HG03521 (cell line): ENCODE data around the gene KRT36.

ENCODE experiments used
- ATAC-seq: cut with Tn5 transposase; IDR thresholded peaks from one replicate; pipeline ENCODE4 v1.9.1; 2021; ENCODE audit warnings: mild to moderate bottlenecking, moderate library complexity; ENCODE audit not compliant: unreplicated experiment

The KRT36 gene

GRCh38 chr17:41504246-41504977 is 14.7 kb upstream of the KRT36 start:
- ATAC-seq: no peak

DNA sequence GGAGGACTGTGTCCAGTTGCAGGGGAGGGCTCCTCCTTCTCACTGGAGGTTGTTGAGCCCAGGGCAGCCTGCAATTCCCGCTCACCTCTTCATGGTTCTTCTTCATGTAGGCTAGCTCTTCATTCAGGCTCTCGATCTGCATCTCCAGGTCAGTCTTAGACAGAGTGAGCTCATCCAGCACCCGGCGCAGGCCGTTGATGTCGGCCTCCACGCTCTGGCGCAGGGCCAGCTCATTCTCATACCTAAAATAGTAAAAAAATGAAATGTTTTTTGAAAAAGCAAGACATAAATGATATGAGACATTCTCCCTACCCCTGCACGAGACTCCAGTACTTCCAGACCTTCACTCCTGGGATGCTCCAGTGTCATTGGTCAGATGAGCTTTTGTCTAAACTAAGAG is 13.5 kb upstream of the KRT36 start:
- ATAC-seq: no peak

DNA sequence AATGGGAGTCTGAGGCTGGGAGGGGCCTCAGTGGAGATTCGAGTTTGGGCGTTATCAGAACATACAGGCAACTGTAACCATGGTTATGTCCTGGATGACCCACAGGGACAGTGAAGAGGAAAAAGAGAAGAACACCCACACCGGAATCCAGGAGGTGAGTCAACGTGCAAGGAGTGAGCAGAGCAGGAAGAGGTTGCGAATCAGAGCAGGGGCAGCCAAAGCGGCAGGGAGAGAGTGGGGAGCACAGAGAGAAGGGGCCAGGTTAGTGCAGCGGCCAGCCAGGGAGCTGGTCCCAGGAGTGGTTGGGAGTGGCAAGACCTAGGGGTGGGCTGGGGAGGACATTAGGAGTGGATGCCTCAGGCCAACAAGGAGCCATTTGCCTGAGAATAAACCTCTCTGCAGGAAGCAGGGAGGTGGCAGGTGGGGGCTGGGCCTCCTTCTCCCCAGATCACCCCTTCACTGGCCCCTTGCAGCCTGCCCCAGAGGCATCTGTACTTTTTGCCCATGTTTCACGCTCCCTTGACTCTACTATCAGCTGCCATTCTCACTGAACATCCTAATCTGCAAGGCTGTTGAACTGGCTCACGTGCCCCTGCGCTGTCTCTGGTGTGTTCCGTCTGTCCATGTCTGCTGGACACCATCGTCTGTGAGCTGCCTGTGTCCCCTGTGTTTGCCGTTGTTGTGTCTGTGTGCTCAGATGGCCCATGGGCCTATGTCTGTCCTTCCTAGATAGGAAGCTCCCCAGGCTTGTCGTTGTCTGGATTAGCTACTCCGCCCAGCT is 10.6 kb upstream of the KRT36 start:
- ATAC-seq: no peak

- no peak for ATAC-seq
Measured at GRCh38 chr17:41499714-41500113, 10.0 kb upstream of the KRT36 start.

DNA sequence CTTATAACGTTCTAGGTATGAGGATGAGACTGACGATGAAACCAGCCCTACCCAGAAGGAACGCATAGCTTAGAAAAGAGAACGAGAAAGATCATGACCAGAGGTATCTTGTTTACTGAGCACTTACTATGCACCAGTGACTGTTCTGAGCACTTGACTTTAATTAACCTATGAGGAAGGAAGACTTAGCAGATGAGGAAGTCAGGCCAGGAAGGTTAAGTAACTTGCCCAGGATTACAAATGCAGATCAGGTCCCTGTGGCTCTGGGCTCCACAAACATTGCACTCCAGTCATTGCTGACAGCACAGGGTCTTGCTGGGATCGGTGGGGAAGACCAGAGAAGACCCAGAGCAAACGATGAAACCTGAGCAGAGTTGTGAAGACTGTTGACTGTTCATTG is 8.6 kb upstream of the KRT36 start:
- no peak for ATAC-seq

DNA sequence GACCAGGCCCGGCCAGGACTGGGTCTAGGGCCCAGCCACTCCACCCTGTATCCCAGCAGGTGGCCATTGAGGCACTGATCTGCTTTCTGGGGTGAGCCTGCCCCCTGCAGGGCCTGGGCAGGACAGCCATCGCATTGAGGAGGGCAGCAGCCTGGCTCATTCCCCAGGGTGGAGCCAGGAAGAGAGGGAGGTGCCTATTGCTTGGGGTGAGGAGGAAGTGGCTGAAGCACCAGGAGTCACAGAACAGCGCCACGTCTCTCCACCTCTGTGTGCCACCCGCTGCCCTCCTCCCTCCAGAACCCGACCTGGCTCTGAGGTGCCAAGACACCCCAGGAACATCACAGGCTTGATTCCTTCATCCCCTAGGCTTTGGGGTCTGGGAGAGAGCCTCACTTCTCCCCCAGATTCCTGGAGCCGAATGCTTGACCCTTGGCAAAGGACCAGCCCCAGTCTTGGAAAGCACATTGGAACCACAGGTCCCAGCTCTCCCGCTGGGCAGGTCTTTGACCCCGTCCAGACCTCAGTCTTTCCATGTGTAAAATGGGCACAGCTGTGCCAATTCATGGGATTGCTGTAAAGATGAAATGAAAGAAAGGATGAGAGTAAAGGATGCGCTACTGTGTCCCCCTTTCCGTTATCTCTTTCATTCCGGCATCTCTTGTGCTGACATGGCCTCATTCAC is 7.2 kb upstream of the KRT36 start:
- ATAC-seq: peak; percentile 54

DNA sequence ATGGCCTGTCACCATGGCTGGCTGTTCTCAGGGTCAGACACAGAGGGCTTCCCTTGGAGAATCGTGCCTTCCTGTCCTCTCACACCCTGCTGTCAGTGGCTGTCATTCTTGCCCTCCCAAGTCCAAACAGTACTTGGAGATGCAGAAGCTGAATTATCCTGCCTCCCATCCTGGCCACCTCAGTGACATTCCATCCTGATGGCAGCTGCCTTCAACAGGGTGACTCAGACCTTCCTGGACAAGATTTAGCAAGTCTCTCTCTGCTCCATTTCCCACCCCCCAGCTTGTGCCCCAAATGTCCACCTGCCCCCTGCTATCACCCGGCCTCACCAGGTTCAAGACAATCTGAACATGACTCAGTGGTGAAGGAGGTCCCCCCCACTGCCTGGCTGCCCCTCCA is 4.8 kb upstream of the KRT36 start:
- ATAC-seq: no peak

- no peak for ATAC-seq
Measured at GRCh38 chr17:41492771-41493170, 3.1 kb upstream of the KRT36 start.

- no peak for ATAC-seq
Measured at GRCh38 chr17:41492351-41492750, 2.6 kb upstream of the KRT36 start.

DNA sequence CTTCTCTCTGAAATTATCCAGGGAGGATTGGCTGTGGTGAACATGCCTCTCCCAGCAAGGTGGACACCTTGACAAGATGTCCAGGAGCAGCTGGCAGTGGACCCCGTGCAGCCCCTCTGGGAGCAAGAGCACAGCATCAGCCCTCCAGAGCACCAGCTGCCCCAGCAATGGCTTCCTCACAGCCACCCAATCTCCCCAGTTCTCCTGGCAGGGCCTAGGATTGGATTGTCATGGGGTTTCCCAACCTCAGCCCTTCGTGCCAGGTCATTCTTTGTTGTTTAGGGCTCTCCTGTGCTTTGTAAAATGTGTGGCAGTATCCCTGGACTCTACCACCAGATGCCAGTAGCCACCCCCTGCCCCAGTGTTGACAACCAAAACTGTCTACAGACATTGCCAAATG is 1.8 kb upstream of the KRT36 start:
- no peak for ATAC-seq

- no peak for ATAC-seq
Measured at GRCh38 chr17:41490000-41490990, 585 bp upstream of the KRT36 start.

GRCh38 chr17:41486809-41487530 is 2.7 kb downstream of the KRT36 start:
- no peak for ATAC-seq

DNA sequence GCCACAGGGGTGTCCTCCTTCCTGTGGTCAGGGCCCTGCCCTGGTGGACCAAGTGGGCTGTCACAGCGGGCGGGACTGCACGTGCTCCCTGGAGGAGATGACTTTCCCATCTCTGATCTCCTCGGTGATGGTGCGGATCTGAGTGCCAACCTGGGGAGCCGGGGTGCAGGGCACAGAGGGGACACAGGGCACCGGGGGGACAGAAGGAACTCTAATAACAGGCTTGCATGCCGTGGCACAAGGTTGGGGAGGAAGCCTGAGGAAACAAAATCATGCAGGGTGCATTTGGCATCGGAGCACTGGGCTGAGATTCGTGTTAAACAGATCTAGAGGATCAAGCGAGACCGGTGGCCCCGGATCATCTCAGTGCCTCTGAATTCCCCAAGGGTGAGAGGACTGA is 3.4 kb downstream of the KRT36 start:
- no peak for ATAC-seq

DNA sequence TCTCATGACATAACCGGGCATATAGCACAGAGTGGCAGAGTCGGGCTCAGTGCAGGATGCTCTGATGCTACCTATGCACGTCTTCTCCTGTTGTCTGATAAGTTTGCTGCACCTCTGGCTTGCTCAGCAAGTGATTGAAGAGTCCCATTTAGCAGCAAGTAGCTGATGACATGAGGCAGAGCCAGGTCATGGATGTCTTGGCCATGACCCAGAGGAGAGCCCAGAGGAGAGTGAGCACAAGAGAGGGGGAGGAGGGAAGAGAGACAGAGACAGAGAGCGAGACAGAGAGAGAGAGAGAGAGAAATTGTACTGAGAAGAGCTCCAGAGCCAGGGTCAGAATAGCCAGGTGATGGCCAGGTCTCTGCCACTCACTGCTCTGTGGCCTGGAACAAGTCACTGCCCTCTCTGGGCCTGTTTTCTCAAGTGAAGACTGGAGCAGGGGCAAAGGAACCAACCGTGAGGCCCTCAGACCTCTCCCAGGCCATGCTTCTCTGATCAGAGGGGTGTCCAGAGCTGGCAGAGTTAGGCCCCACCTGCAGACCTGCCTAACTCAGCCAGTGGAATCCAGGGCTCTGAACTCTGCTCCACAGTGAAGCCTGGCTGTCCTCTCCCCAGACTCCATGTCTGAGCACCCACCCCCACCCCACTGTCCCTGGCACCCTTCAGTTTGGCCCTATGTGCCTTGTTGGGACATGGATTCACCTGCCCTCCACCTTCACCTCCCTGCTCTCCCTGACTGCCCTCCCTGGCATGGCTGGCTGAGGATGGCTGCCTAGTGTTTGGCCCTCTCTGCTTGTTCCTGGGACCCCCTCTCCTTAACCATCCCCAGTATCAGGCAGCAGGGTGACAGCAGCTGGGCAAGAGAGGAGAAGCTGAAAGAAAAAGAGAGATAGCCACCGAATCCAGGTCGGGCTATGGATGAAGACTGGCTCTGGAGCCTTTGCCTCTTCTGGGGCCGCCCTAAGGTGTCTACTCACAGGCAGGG is 4.5 kb downstream of the KRT36 start:
- ATAC-seq: no peak

DNA sequence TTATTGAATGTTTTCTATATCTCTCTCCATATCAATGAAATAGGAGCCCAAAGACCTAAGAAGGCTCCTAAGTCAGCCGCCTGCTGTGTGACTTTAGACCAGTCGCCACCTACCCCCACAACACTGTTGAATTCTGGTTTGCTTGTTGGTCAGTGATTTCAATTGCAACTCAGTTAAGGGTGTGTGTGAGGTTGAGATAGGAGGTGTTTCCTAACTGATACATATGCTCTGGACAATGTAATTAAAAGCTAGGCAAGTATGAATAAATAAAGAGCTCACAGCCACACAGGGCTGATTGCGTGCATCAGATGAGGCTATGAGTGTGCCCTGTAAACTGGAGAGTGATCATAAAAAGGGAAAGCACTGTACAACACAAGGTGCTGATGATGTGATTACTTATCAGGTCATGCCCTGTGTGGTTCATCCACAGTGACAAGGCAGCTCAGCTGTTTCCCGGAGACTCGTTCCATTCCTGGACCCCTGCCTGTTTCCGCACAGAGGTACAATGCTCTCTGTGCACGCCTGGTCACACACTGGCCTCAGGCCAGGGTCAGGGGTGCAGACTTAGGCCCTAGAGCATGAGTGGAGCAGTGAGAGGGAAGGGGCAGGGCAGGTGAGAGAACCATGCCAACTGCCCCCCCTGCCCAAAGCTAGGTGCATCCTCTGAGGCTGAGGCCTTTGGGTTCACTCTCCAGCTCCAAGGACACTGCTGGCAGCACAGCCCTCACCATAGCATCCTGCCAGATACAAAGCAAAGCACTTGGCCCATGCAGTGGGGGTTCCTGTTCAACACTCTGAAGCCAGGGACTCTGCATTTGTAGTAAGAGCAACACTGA is 5.5 kb downstream of the KRT36 start:
- no peak for ATAC-seq

GRCh38 chr17:41483531-41483930 is 6.2 kb downstream of the KRT36 start:
- ATAC-seq: no peak

- ATAC-seq: no peak
Measured at GRCh38 chr17:41481036-41481435, 8.7 kb downstream of the KRT36 start, which contains the start of gene KRT35. Gene KRT35 (minus strand): TSS chr17:41481151. CDS start chr17:41481097, 54 bp downstream.

DNA sequence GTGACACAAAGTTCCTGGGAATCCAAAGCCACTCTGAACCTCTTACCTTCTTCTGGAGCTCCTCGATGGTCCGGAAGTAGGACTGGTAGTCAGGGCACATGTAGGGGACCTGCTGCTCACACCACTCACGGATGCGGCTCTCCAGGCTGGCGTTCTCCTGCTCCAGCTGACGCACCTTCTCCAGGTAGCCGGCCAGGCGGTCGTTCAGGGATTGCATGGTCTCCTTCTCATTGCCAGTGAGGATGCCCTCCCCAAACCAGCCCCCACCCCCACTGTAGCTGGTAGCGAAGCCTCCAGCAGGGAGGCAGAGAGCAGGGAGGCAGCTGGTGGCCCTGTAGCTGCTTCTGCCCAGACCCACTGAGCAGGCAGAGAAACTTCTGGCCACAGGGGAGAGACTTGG is 9.1 kb downstream of the KRT36 start:
- no peak for ATAC-seq
